Measurements from ENCODE around the gene CHRM4.

Gene CHRM4

DNA sequence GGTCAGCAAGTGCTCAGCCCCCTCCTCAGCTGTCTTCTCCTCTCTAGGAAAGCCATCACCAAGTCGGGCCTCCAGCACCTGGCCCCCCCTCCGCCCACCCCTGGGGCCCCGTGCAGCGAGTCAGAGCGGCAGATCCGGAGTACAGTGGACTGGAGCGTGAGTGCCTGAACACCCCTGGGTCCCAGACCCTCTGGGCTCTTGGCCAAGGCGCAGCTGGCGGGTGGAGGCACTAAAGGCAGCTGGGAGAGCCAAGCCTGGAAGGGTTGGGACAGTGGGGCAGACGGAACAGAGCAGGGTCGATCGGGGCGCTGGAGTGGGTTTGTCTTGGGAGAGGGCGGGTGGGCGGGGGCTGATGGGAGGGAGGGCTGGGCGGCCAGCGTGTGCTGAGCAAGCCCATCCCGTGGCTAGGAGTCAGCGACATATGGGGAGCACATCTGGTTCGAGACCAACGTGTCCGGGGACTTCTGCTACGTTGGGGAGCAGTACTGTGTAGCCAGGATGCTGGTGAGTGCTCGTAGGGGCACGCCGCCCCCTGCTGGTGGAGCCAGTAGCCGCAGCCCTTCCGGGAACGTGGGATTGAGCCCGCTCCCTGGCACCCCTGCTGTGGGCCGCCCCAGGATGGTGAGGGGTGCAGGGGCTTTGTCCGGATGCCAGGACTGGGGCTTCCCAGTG is 24.2 kb downstream of the CHRM4 start:
- peak; percentile 77 for DNase-seq (ENCODE audit: low spot score)

DNA sequence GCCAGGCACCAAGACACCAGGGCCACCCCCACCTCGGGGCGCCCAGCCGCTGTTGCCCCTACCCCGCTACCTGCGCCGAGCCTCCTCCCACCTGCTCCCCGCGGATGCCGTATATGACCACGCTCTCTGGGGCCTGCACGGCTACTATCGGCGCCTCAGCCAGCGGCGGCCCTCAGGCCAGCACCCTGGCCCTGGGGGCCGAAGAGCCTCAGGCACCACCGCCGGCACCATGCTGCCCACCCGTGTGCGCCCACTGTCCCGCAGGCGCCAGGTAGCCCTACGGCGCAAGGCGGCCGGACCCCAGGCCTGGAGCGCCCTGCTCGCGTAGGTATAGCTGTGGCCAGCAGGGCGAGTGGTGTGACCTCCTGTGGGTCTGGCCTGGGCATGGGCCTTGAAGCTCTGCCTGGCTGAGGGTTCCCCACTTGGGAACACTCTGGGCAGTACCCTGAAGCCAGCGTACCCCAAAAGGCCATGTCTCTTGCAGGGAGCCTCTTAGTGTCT is 24.9 kb downstream of the CHRM4 start:
- no peak for DNase-seq (ENCODE audit: low spot score)

DNA sequence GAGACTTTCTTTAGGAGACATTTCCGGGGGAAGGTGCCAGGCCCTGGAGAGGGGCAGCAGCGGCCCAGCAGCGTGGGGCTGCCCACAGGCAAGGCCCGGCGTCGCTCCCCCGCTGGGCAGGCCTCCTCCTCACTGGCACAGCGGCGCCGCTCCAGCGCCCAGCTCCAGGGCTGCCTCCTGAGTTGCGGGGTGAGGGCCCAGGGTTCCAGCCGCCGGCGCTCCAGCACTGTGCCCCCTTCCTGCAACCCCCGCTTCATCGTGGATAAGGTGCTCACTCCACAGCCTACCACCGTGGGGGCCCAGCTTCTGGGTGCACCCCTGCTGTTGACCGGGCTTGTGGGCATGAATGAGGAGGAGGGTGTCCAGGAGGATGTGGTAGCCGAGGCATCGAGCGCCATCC is 25.3 kb downstream of the CHRM4 start:
- no peak for DNase-seq (ENCODE audit: low spot score)

DNA sequence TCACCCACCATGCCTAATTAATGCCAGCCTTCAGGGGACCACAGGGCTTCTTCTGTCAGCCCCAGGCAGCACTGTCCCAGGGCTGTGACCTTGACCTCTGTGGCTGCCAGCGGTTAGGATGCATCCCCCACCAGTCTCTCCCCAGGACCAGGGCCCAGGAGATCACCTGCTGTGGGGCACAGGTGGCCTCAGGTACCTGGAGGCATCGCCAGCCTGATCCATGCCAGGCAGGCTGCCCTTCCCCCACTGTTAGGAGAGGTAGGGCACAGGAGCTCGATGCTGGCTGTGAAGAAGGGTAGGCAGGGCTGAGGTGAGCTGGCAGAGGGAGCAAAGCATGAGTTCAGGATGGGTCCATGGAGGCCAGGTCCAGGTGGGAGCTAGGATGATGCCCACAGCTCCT is 26.8 kb downstream of the CHRM4 start:
- DNase-seq (ENCODE audit: low spot score), result no peak

DNA sequence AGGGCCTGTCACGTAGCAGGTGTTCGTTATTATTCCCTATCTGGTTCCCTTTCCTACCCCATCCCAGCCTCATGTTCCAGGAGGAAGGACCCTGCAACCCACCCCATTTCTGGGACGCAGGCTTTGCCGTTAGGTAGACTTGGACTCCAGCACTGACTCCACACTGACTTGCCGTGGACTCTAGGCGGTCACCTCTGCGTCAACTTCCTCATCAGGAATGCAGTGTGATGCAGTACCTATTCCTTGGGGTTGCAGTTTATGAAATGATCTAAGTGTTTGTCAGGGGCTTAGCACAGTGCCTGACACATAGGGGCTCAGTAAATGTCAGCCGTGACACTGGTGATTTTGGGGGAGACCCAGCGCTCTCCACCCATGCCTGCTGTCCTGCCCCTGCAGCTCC is 27.5 kb downstream of the CHRM4 start:
- no peak for DNase-seq (ENCODE audit: low spot score)

DNA sequence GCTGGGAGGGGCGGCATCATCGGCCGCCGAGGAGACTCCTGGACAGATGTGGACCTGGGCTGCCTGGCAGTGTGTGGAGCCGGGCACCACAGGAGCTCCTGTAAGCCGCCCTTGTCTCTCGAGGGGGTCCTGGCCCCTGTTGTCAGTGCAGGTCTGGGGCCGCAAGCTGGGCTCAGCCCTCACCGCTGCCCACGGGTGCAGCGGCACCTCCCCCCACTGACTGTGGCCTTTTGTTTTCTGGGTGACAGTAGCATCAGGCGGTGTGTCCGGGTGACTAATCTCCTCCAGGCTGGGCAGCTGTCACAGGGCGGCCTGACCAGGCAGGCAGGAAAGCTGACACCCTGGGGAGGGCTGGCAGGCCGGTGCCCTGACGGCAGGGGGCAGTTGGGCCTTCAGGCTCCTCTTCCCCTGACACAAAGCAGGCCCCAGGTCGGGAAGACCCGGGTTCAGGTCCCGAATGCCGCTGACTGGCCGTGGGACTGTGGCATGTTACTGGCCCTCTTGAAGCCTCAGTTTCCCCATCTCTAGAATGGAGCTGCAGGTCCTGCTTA is 28.0 kb downstream of the CHRM4 start:
- DNase-seq (ENCODE audit: low spot score), result no peak

DNA sequence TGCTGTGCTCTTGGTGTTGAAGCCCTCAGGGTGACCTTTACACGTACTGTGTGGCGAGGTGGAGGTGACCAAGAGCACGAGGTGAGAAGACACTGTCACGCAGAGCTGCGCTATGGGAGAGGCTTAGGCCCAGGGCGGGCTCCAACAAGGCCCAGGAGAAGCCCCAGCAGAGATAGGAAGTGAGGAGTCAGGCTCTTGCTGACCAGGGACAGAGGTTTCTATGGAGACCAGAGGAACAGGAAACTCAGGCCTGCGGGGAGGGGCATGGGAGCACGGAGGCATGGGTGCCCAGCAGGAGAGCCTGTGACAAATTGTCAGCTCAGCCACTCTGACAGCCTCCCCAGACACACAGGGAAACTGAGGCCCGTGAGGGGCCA is 28.6 kb downstream of the CHRM4 start:
- no peak for DNase-seq (ENCODE audit: low spot score)

DNA sequence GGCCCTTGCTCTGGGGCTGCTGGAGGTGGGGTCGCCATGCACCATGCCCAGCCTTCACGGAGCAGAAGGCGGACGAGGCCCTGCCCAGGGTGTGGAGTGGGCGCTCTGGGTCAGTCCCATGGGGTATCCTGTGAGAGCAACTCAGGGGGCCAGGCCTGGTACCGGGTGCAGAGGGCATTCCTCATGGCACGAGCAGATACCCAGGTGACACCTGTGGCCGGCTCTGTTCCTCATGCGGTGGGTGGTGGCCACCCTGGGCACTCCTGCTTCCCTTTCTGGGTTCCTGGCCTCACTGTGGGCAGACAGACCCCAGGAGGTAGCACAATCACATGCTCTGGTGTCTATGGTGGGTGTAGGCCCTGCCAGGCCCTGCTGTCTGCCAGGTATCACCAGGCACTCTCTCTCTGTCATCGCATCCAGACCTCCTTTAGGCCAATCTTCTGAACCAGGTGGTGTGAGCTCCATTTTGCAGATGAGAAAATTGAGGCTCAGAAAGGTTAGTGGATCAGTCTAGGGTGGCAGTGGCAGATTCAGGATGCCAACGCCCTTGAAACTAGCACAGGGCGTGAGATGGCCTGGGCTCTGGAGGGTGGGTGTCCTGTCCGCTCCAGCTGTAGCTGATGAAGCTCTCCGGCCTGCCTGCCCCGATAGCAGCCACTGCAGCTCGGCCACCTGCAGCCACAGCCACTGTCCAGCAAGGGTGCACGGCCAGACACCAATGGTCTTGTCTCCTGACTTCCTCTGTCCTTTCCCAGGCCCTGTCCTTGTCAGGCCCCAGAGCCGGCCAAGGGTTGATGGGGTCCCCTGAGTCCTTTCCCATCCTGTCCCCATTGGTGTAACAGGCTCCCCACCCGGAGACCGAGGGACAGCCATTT is 29.2 kb downstream of the CHRM4 start:
- no peak for DNase-seq (ENCODE audit: low spot score)

DNA sequence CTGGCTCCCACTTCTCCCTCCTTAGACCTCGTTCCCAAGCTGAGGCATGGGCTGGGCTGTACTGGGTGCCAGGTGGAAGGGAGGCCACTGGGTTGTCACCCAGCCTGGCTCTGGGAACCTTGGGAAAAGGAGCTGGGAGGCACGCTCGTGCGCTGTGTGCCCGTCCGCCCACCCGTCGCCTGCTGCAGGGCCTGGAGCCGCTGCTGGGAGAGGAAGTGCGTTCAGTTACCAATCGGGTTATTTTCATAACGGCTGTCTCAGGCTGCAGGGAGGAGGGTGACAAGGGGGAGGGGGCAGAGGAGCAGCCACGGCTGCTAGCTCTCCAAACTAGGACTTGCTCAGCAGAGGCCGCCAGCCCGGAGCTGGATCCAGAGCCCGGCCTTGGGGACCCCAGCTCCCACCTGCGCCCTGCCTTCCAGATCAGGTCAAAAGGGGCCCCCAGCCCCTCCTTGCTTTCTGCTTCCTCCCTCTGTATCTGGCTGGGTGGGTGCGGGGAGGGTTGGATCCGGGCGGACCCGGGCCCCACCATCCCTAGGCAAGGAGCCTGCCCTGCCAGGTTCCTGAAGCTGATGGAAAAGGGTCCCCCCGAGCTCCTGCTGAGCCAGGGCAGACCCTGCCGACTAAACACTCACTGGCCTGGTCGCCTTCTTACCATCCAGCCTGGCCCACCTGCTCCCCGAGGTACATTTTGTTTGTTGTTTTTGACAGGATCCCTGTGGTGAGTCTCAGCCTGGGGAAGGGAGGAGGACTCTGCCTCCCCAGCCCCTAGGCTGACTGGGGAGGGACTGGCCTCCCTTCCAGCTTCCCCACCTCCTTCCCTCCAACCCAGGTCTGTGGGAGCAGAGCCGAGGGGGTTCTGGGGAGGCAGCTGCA is 30.1 kb downstream of the CHRM4 start:
- peak; percentile 65 for DNase-seq (ENCODE audit: low spot score)

DNA sequence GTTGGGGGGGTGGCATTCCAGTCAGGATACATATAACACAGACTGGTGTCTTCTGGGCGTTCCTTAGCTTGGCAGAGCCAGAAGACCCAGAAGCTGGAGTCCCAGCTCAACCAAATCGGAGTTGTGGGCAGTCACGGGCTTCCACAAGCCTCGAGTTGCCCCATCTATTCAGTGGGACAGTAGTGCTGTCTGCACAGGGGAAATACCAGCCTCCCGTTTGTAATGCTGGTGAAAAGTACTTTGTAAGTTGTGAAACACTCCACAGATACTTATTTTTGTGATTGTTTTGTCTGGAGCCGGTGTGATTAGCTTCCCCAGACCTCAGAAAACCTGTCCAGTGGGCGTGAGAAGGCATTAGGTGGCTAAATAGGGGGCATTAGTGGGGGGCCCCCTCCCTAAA is 30.7 kb downstream of the CHRM4 start:
- DNase-seq (ENCODE audit: low spot score), result no peak

DNA sequence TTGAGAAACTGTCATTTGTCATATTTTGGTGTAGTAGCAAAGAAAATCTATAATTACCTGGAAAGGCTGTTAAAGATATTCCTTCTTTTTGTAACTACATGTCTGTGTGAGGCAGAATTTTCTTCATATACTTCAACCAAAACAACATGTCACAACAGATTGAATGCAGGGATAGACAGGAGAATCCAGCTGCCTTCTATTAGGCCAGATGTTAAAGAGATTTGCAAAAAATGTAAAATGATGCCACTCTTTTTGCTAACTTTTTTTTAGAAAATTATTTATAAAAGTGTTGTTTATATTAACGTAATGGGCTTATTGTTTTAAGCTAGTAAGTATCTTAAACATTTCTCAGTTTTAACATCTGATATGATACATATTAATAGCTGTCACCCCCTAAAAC is 31.6 kb downstream of the CHRM4 start:
- no peak for DNase-seq (ENCODE audit: low spot score)

DNA sequence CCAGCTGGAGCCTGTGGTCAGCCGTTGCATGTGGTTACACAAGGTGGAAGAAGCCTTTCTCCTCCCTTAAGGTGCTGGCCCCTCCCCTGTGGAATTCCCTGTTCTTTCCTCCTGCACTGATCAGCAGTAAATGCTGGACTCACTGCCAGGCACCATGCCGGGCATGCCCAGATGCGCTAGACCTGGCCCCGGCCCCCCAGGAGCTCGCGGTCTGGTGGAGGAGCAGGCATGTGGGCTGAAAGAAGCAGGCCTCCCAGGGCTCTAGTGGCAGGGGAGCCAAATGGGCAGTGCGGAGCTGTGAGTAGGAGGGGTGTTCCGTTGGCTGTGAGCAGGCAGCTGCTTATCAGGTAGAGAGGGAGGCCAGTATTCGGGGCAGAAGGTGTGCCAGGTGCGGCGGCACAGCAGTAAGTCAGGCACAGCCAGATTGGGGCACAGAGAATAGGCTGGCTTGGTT is 34.1 kb downstream of the CHRM4 start:
- no peak for DNase-seq (ENCODE audit: low spot score)

DNA sequence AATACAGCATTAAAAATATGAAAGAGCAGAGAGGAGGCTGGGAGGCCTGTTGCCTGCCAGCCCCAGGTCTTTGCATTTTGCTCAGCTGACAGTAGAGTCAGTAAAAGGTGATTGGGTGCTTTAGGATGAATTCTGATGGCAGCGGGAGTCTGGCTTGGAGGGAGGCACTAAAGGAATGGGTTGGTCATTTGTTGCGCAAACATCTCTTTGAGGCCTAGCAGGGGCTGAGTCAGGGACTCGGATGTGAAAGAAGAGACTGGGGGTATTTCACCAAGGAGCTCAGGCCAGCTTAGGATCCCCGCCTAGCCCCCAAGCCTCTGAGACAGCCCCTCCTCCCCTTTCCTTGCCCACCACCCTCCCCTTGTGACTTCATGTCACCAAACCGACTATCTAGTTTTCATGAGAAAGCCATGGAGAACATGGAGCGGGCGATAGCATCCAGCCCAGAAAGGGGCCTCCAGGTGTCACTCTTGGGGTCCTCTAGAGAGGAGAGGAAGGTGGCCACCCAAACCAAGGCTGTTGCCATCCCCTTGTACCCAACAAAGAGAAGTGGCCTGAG is 34.6 kb downstream of the CHRM4 start:
- DNase-seq (ENCODE audit: low spot score), result no peak

DNA sequence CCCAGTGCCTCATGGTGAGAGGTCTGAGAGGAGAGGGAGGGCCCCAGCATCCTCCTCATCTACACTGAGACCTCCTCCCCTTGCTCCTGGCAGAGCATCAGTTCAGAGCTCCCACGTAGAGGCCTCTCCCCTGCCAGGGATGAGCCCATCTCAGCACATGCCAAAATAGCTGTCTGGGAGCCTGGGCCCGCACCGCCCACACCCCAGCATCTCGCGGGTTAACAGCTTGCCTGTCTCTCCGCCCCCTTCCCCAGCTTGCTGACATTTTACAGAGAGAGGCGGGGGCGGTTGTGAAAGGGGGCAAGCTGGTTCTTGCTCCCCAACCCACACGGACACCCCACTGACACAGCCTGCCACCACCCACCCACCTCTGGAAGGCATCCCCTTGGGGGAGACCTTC is 37.9 kb downstream of the CHRM4 start:
- DNase-seq (ENCODE audit: low spot score), result no peak

DNA sequence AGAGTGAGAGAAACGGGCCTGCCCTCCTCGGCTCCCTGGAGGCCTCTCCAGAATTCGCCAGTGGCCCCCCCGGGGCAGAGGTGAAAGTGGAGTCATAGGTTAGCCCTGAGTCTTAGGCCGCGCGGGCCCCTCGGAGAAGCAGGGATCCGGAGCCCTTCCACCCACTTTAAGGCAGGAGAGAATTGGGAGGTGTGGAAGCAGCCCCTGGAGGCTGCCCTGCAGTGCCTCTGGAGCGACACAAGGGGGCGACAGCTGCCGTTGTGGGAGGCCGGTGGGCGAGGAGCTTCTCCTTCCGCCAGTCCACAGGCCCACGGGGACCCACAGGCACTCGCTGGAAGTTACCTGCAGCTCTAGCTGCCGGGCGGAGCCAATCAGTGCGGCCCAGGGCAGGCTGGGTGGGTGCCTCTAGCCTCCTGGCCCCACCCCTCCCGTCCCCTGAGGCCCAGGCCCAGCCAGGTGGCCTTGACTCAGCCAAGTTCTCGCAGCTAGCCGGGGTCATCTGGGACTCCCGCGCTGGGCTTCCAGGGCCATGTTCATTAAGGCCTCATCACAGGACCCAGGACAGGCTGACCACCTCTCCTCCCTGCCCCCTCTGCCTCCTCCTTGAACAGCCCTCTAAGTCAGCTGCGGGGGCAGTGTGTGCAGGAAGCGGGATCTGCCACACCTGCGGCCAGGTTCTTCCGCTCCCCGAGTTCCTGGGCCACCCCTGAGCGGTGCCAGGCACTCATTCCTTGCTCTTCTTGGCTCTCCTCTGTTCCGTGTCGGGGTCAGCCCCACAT is 39.3 kb downstream of the CHRM4 start:
- peak; percentile 86 for DNase-seq (ENCODE audit: low spot score)

DNA sequence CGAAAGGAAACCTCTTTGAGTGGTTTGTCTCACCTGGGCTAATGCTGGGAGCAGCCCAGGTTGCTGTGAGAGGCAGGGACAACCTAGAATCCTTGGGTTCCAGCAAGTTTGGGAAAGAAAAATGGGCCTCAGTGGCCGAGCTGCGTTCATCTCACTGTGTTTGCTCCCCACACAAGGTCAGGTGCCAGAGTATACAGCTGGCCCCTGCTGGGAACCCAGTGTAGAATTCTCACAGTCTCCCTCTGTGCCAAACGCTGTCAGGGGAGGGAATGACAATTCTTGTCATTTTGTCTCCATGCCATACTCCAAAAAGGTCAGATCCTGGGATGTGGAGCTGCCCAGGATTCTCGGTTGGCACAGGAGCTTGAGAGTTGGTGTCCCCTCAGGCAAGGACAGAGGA is 40.0 kb downstream of the CHRM4 start:
- DNase-seq (ENCODE audit: low spot score), result no peak

DNA sequence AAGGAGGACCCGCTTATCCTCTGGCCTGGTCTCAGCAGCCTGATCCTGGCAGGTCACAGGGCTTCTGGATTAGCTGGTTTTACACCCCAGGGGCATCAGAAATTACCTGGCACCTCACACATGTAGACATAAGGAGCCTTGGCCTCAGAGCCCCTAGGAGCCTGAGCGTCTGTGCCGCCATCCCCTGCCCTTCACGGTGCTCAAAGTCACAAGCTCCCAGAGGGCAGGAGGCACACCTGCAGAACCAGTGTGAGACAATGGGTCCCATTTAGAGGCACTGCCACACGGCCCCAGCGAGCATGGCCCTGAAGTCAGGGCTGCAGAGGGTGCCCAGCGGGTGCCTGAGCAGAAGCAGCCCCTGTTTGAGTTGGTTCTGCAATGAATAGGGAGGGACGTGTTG is 40.4 kb downstream of the CHRM4 start:
- DNase-seq (ENCODE audit: low spot score), result no peak

DNA sequence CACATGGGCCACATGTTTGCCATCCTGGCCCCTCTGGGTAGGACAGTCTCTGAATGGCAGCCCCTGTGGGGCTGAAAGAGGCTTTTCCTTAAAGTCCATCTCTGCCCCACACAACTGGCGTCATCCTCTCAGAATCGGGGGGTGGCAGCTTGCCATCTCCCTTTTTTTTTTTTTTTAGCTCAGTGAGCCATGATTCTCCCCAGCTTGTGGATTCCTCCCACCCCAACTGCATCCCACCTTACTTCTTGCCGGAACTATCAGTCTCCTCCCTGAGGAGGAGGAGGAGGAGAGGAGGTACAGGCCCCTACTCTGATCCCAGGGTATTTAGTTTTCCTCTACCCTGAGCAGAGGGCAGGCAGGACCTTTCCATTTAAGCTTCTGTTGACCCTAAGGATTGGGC is 40.9 kb downstream of the CHRM4 start:
- no peak for DNase-seq (ENCODE audit: low spot score)

DNA sequence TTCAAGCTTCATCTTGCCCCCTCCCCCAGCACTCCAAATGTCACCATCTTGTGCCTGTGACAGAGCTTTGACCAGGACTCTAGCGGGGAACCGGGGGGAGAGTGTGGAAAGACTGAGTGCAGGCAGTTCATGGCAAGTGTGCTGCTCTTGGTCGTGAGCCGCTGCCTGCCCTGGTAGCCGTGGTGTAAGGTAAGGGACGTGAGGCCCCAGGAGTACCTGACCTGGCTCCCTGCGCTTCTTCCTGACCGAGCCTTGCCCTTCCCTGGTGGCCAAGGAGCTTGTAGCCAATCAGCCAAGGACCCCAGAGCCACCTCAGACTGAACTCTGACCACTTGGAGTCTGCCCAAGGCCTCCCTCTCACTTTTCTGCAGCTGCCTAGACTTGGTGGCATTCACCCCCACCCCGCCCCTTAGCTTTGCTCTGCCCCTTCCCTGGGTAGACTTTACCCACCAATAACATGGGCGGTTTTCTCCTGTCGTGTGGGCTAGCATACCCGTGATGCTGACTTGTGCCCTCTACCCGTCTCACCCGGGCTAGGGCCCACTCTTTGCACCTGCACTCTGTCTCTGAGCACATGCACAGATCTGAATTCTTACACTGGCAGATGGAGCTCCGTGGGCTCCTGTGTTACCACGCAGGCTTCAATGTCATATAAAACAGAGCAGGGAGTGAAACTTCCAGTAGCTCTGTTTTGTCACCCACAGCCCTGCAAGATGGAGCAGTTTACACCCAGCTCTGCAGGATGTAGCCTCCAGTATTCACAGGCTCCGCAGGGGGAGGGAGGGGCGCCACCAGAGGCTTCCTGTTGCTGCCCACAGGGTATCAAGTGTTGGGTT is 42.8 kb downstream of the CHRM4 start:
- peak; percentile 69 for DNase-seq (ENCODE audit: low spot score)

Measured in CD4-positive, alpha-beta T cell treated with Interleukin-2 at 100 ng/mL for 4 hours (primary cell).